Measurements from ENCODE around the gene LMAN2L.

Gene LMAN2L

GRCh38 chr2:96692094-96692971, 47.5 kb downstream of the LMAN2L start:
- Histone ChIP-seq H3K9me2 (replicated peaks; ENCODE audit: control insufficient read depth, low read length) (no peaks in the 10 kb centered on the region), H3K4me1 (ENCODE audit: control insufficient read depth, low read length) (no peaks in the 10 kb centered on the region), H3K4me2 (ENCODE audit: low read length) (no peak overlapping the region), H3K4me3 (ENCODE audit: low read length) (no peak overlapping the region), H3K27ac (ENCODE audit: low read depth, low read length) (no peak overlapping the region), H3K9me3 (ENCODE audit: control insufficient read depth, insufficient read depth, low read length) (no peaks in the 10 kb centered on the region), H3K79me2 (ENCODE audit: control insufficient read depth, low read length) (no peaks in the 10 kb centered on the region), H3K36me3 (ENCODE audit: control insufficient read depth, low read length) (no peaks in the 10 kb centered on the region), H3F3A (ENCODE audit: control insufficient read depth, insufficient read depth) (no peaks in the 10 kb centered on the region), H4K20me1 (ENCODE audit: control insufficient read depth, insufficient read depth, low read depth, low read length) (no peaks in the 10 kb centered on the region), H3K27me3 (ENCODE audit: control insufficient read depth, low read length) (no peaks in the 10 kb centered on the region)
- TF ChIP-seq, protein P1, sequence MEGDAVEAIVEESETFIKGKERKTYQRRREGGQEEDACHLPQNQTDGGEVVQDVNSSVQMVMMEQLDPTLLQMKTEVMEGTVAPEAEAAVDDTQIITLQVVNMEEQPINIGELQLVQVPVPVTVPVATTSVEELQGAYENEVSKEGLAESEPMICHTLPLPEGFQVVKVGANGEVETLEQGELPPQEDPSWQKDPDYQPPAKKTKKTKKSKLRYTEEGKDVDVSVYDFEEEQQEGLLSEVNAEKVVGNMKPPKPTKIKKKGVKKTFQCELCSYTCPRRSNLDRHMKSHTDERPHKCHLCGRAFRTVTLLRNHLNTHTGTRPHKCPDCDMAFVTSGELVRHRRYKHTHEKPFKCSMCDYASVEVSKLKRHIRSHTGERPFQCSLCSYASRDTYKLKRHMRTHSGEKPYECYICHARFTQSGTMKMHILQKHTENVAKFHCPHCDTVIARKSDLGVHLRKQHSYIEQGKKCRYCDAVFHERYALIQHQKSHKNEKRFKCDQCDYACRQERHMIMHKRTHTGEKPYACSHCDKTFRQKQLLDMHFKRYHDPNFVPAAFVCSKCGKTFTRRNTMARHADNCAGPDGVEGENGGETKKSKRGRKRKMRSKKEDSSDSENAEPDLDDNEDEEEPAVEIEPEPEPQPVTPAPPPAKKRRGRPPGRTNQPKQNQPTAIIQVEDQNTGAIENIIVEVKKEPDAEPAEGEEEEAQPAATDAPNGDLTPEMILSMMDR (IDR thresholded peaks at IDR 0.05; ENCODE audit: low read depth, low read length, poor library complexity, severe bottlenecking): no peak
- TF ChIP-seq EZH2phosphoT487 (IDR thresholded peaks at IDR 0.05; ENCODE audit: borderline replicate concordance, low read length): no peak

GRCh38 chr2:96691022-96691612, 48.7 kb downstream of the LMAN2L start:
- H3K9me2 ChIP-seq (replicated peaks; ENCODE audit: control insufficient read depth, low read length): no peaks in the 10 kb centered on the region
- no peak overlapping the region for H3K27ac ChIP-seq (ENCODE audit: low read depth, low read length)
- no peaks in the 10 kb centered on the region for H3K27me3 ChIP-seq (ENCODE audit: control insufficient read depth, low read length)
- H3K9me3 ChIP-seq (ENCODE audit: control insufficient read depth, insufficient read depth, low read length): no peaks in the 10 kb centered on the region
- H3F3A ChIP-seq (ENCODE audit: control insufficient read depth, insufficient read depth): no peaks in the 10 kb centered on the region
- TF ChIP-seq, protein P1 (IDR thresholded peaks at IDR 0.05; ENCODE audit: low read depth, low read length, poor library complexity, severe bottlenecking): no peak
- H4K20me1 ChIP-seq (ENCODE audit: control insufficient read depth, insufficient read depth, low read depth, low read length): no peaks in the 10 kb centered on the region
- no peak overlapping the region for H3K4me3 ChIP-seq (ENCODE audit: low read length)
- no peak overlapping the region for H3K4me2 ChIP-seq (ENCODE audit: low read length)
- no peaks in the 10 kb centered on the region for H3K79me2 ChIP-seq (ENCODE audit: control insufficient read depth, low read length)
- H3K4me1 ChIP-seq (ENCODE audit: control insufficient read depth, low read length): no peaks in the 10 kb centered on the region
- no peaks in the 10 kb centered on the region for H3K36me3 ChIP-seq (ENCODE audit: control insufficient read depth, low read length)

- H3K27ac ChIP-seq (ENCODE audit: low read depth, low read length): no peak overlapping the region
- H3K36me3 ChIP-seq (ENCODE audit: control insufficient read depth, low read length): no peaks in the 10 kb centered on the region
- H3F3A ChIP-seq (ENCODE audit: control insufficient read depth, insufficient read depth): no peaks in the 10 kb centered on the region
- TF ChIP-seq, protein P1 (IDR thresholded peaks at IDR 0.05; ENCODE audit: low read depth, low read length, poor library complexity, severe bottlenecking): no peak
- no peak for TF ChIP-seq EZH2phosphoT487 (IDR thresholded peaks at IDR 0.05; ENCODE audit: borderline replicate concordance, low read length)
- no peaks in the 10 kb centered on the region for H3K9me2 ChIP-seq (replicated peaks; ENCODE audit: control insufficient read depth, low read length)
- no peaks in the 10 kb centered on the region for H3K4me1 ChIP-seq (ENCODE audit: control insufficient read depth, low read length)
- no peaks in the 10 kb centered on the region for H3K9me3 ChIP-seq (ENCODE audit: control insufficient read depth, insufficient read depth, low read length)
- H3K4me3 ChIP-seq (ENCODE audit: low read length): no peak overlapping the region
- no peaks in the 10 kb centered on the region for H3K79me2 ChIP-seq (ENCODE audit: control insufficient read depth, low read length)
- no peaks in the 10 kb centered on the region for H4K20me1 ChIP-seq (ENCODE audit: control insufficient read depth, insufficient read depth, low read depth, low read length)
- H3K27me3 ChIP-seq (ENCODE audit: control insufficient read depth, low read length): no peaks in the 10 kb centered on the region
- no peak overlapping the region for H3K4me2 ChIP-seq (ENCODE audit: low read length)
Observed at GRCh38 chr2:96690306-96691021, 49.4 kb downstream of the LMAN2L start.

All from DOHH2 (cell line).